HepG2 (cell line): ENCODE results near the gene GABRA4. TPM values are rescaled to one million over a fixed set of nuclear protein-coding genes. Genes with fewer than 3 reads are reported as not detected.

Experiments
- ATAC-seq: fragments of 200-7000 bp; cut with Tn5 transposase; 3 replicates; pipeline ENCODE4 v1.9.1; 2020; ENCODE audit warnings: mild to moderate bottlenecking, moderate library complexity
- BruUV-seq: library from RNA; stranded (reverse); fragments of 400-500 nt; replicated peaks from 2 replicates; lab custom pipeline; 2021; lab: Mats Ljungman, UMichigan
- CTCF ChIA-PET: fragments of 300-600 bp; formaldehyde crosslinking; extraction: SDS; loops from one replicate; lab custom pipeline; 2021; ENCODE audit warnings: low total read pairs, inconsistent platforms, low intra/inter-chr PET ratio; lab: Yijun Ruan, JAX
- POLR2A ChIA-PET: fragments of 350-600 bp; sonication (Branson Sonifier 250); formaldehyde crosslinking; loops from one replicate; lab custom pipeline; 2020; ENCODE audit warnings: antibody characterized with exemption, inconsistent platforms; lab: Yijun Ruan, JAX
- DNase-seq: peaks from one replicate; pipeline ENCODE4 v3.0.0-alpha.2; 2015; ENCODE audit warnings: low spot score
- FAIRE-seq: peaks from 3 replicates; lab custom pipeline; 2011; peaks lifted over from hg19 to GRCh38; lab: Jason Lieb, UNC
- H2AFZ ChIP-seq: one replicate; pipeline ENCODE4 v1.6.1; 2011; ENCODE audit warnings: low read length, inconsistent platforms
- H3K27ac ChIP-seq: fragments of 300-600 bp; 3 replicates; pipeline ENCODE4 v1.8.0; 2011; ENCODE audit warnings: mixed run types, mild to moderate bottlenecking, mixed read lengths, low read length, inconsistent platforms; ENCODE audit not compliant: insufficient read depth; ENCODE audit errors: extremely low read length
- H3K27me3 ChIP-seq, 2 experiments: fragments of 200-600 bp in 1 of 2; 2 replicates in 1 of 2; 3 replicates in 1 of 2; pipeline versions ENCODE4 v1.6.0 to v1.8.0; 2011; ENCODE audit warnings: low read length in 2 of 2, mild to moderate bottlenecking in 2 of 2, moderate library complexity in 2 of 2, inconsistent platforms in 1 of 2; ENCODE audit not compliant: insufficient read depth in 2 of 2, control insufficient read depth in 1 of 2
- H3K36me3 ChIP-seq, 2 experiments: fragments of 200-600 bp in 1 of 2; replicated peaks in 1 of 2; 2 replicates in 1 of 2; 3 replicates in 1 of 2; pipeline versions ENCODE4 v1.5.1 to v1.8.0; 2011; ENCODE audit warnings: low read length in 2 of 2, inconsistent platforms in 1 of 2; ENCODE audit not compliant: insufficient read depth in 2 of 2, control insufficient read depth in 1 of 2
- H3K4me1 ChIP-seq: 2 replicates; pipeline ENCODE4 v1.5.1; 2012; ENCODE audit warnings: low read length, inconsistent platforms; ENCODE audit not compliant: insufficient read depth
- H3K4me2 ChIP-seq: 2 replicates; pipeline ENCODE4 v1.6.0; 2011; ENCODE audit warnings: low read depth, low read length, inconsistent platforms
- H3K4me3 ChIP-seq, 3 experiments: fragments of 200-600 bp in 1 of 3; sonication (generic), shearing (Covaris generic) in 1 of 3; replicated peaks in 1 of 3; 2 replicates each; pipeline ENCODE4 v1.5.1; 2011 to 2016; ENCODE audit warnings: low read length in 3 of 3, inconsistent platforms in 2 of 3, low read depth in 2 of 3, mild to moderate bottlenecking in 2 of 3, control low read depth in 1 of 3, mixed read lengths in 1 of 3; ENCODE audit not compliant: insufficient read depth in 1 of 3
- H3K79me2 ChIP-seq: one replicate; pipeline ENCODE4 v1.6.1; 2011; ENCODE audit warnings: low read length, inconsistent platforms; ENCODE audit not compliant: insufficient read depth
- H3K9ac ChIP-seq: 2 replicates; pipeline ENCODE4 v1.6.0; 2011; ENCODE audit warnings: mild to moderate bottlenecking, low read depth, low read length, inconsistent platforms; ENCODE audit not compliant: insufficient read depth
- H3K9me3 ChIP-seq: 2 replicates; pipeline ENCODE4 v1.5.1; 2012; ENCODE audit warnings: mild to moderate bottlenecking, low read length
- H4K20me1 ChIP-seq: 2 replicates; pipeline ENCODE4 v1.6.0; 2011; ENCODE audit warnings: inconsistent platforms, mild to moderate bottlenecking, low read length, moderate library complexity; ENCODE audit not compliant: insufficient read depth
- ARNT2 ChIP-seq: sonication (generic); formaldehyde crosslinking; IDR thresholded peaks from 2 replicates; pipeline ENCODE4 v1.8.0; 2022; ENCODE audit warnings: mild to moderate bottlenecking, low read depth, missing genetic modification reagents, moderate library complexity
- FOSL1 ChIP-seq: sonication (generic); formaldehyde crosslinking; IDR thresholded peaks from 2 replicates; pipeline ENCODE4 v1.9.0; 2021; ENCODE audit warnings: missing genetic modification reagents, borderline replicate concordance
- HOMEZ ChIP-seq: IDR thresholded peaks from 2 replicates; pipeline ENCODE4 v1.6.1; 2016; ENCODE audit warnings: low read depth
- NFE2L2 ChIP-seq: fragments of 150-350 bp; IDR thresholded peaks from 2 replicates; pipeline ENCODE4 v1.6.1; 2014; ENCODE audit warnings: low read length
- PTBP1 ChIP-seq: fragments of 200-400 bp; formaldehyde crosslinking; IDR thresholded peaks from 2 replicates; pipeline ENCODE4 v1.6.1; 2018; ENCODE audit warnings: low read length, low read depth; ENCODE audit not compliant: poor library complexity, severe bottlenecking
- RAD51 ChIP-seq: fragments of 450-650 bp; IDR thresholded peaks from 2 replicates; pipeline ENCODE4 v1.6.1; 2016; ENCODE audit warnings: borderline replicate concordance
- SAP130 ChIP-seq: IDR thresholded peaks from 2 replicates; pipeline ENCODE4 v1.6.1; 2016; ENCODE audit warnings: low read depth
- ZBTB7A ChIP-seq: sonication (generic); formaldehyde crosslinking; IDR thresholded peaks from 2 replicates; pipeline ENCODE4 v1.8.0; 2022; ENCODE audit warnings: mild to moderate bottlenecking, missing genetic modification reagents
- ZNF275 ChIP-seq: sonication (generic); formaldehyde crosslinking; IDR thresholded peaks from 2 replicates; pipeline ENCODE4 v1.8.0; 2022; ENCODE audit warnings: missing genetic modification reagents, mild to moderate bottlenecking, inconsistent platforms, borderline replicate concordance
- ZNF546 ChIP-seq: sonication (generic); formaldehyde crosslinking; conservative IDR thresholded peaks from 2 replicates; pipeline ENCODE4 v1.8.1; 2023; ENCODE audit warnings: mild to moderate bottlenecking, missing genetic modification reagents
- ZNF639 ChIP-seq: conservative IDR thresholded peaks from 2 replicates; pipeline ENCODE4 v1.6.1; 2018; ENCODE audit warnings: missing genetic modification reagents
- ZNF879 ChIP-seq: sonication (generic); formaldehyde crosslinking; IDR thresholded peaks from 2 replicates; pipeline ENCODE4 v1.8.1; 2023; ENCODE audit warnings: missing genetic modification reagents
- WGBS: methylation state at CpG from one replicate; pipeline ENCODE4 v1.1.6; 2017; ENCODE audit warnings: low lambda C conversion rate; 5-methylcytosine and 5-hydroxymethylcytosine counted together
- in situ Hi-C: cut with HindIII; loops from 2 replicates; pipeline ENCODE4 v1.10.0; 2017; ENCODE audit warnings: low pct_unique_long_range_greater_than_20kb; ENCODE audit not compliant: extremely low pct_ligation_motif_present
- intact Hi-C: fragments of 100-400 bp; cut with micrococcal nuclease; formaldehyde crosslinking; loops from one replicate; pipeline ENCODE4 v1.10.0; 2022; ENCODE audit not compliant: unreplicated experiment
- polyA plus RNA-seq, 8 experiments: library from polyadenylated mRNA; depleted of rRNA in 3 of 8; stranded (reverse) in 7 of 8; unstranded in 1 of 8; fragments of >200 nt; fragmentation: Illumina TruSeq in 4 of 8; extraction: Trizol in 4 of 8; gene quantifications; 2 replicates each; pipeline versions ENCODE4 v1.2.1 to v1.2.3, GENCODE V29; 2011 to 2016; ENCODE audit warnings: low read depth in 4 of 8, missing spikeins in 1 of 8, mixed read lengths in 1 of 8; ENCODE audit not compliant: insufficient read depth in 1 of 8
- total RNA-seq, 5 experiments: library from RNA; depleted of rRNA; stranded (reverse); fragments of >200 nt; fragmentation: Illumina TruSeq; extraction: Trizol; gene quantifications; 2 replicates each; pipeline ENCODE4 v1.2.3, GENCODE V29; 2016; ENCODE audit warnings: low read depth in 1 of 5

Gene GABRA4
- total and polyA plus RNA-seq, 2 of the 13 experiments (the other 11 are each of a cell fraction or from before 2014, with no cell fraction given) = not detected

- no peak for TF ChIP-seq ZNF275 (CRISPR knock-in tag)
- no peak for TF ChIP-seq PTBP1
- no peak for TF ChIP-seq ZNF639 (CRISPR knock-in tag)
- no peak for TF ChIP-seq SAP130 (CRISPR knock-in tag)
- no peak for TF ChIP-seq ZNF546 (CRISPR knock-in tag)
- no peak for TF ChIP-seq NFE2L2
- no peak for TF ChIP-seq ARNT2
- no peak for TF ChIP-seq ZNF879 (CRISPR knock-in tag)
- no peak for TF ChIP-seq FOSL1 (CRISPR knock-in tag)
- TF ChIP-seq HOMEZ (CRISPR knock-in tag) = no peak
Measured at GRCh38 chr4:46909078-46909477, 84.3 kb downstream of the GABRA4 start, which contains the start of gene COX7B2 (continued).

- Histone ChIP-seq H3K9ac (no peak overlapping the region), H3K27me3 (no peaks in the 10 kb centered on the region), H3K4me2 (no peak overlapping the region), H2AFZ (no peak overlapping the region), H3K9me3 (no peaks in the 10 kb centered on the region), H3K27ac (no peak overlapping the region), H3K79me2 (no peaks in the 10 kb centered on the region), H3K4me1 (no peaks in the 10 kb centered on the region), H4K20me1 (no peaks in the 10 kb centered on the region), H3K36me3 (no peaks in the 10 kb centered on the region), H3K4me3 (no peak overlapping the region)
- intact Hi-C loops (no loop called here), in situ Hi-C loops (no loop called here)
- ChIA-PET CTCF (no interaction called here), POLR2A (no interaction called here)
- no TSS peak for BruUV-seq
- DNase-seq (no peak), FAIRE-seq (no peak), ATAC-seq (no peak)
- TF ChIP-seq RAD51 = peak; percentile 75; the same call in 1 of the 2 replicates
- TF ChIP-seq ZBTB7A (CRISPR knock-in tag) = no peak
- WGBS = 40% methylated on average over 4 of the region's 4 CpGs
Measured at GRCh38 chr4:46908148-46908547, 85.2 kb downstream of the GABRA4 start.
